Natural killer cell (primary cell): ENCODE measurements around the gene TPBGL. TPM values are rescaled to one million over a fixed set of nuclear protein-coding genes. Genes with fewer than 3 reads are reported as not detected.

Source experiments
- ATAC-seq, 3 donors: fragments of 150-1000 bp in 2 of 3; fragments of 200-7000 bp in 1 of 3; cut with Tn5 transposase; 1 replicate in 1 of 3; 2 replicates in 2 of 3; pipeline ENCODE4 v1.10.0; 2021; ENCODE audit warnings: mild to moderate bottlenecking in 2 of 3, moderate library complexity in 2 of 3
- DNase-seq, 2 donors: peaks; one replicate each; pipeline versions ENCODE4 v3.0.0 to v3.0.0-alpha.2; 2013 to 2021; ENCODE audit warnings: mixed read lengths in 1 of 2
- H3K27ac ChIP-seq: one replicate; pipeline ENCODE4 v1.5.1; 2013; ENCODE audit warnings: mild to moderate bottlenecking, low read length
- H3K27me3 ChIP-seq: one replicate; pipeline ENCODE4 v1.6.1; 2013; ENCODE audit warnings: low read length; ENCODE audit not compliant: control insufficient read depth, insufficient read depth
- H3K36me3 ChIP-seq: one replicate; pipeline ENCODE4 v1.6.1; 2013; ENCODE audit warnings: low read length; ENCODE audit not compliant: control insufficient read depth, insufficient read depth
- H3K4me1 ChIP-seq: one replicate; pipeline ENCODE4 v1.6.1; 2013; ENCODE audit warnings: low read length; ENCODE audit not compliant: control insufficient read depth, insufficient read depth
- H3K4me3 ChIP-seq: one replicate; pipeline ENCODE4 v1.5.1; 2013; ENCODE audit warnings: low read length
- H3K9me3 ChIP-seq: one replicate; pipeline ENCODE4 v1.6.1; 2013; ENCODE audit warnings: low read length; ENCODE audit not compliant: control insufficient read depth, insufficient read depth
- H3K27ac Mint-ChIP-seq, 2 donors: one replicate each; pipeline ENCODE4 v1.8.0; 2022; ENCODE audit warnings: mild to moderate bottlenecking in 2 of 2, mixed read lengths in 2 of 2, moderate library complexity in 1 of 2
- H3K27me3 Mint-ChIP-seq, 2 donors: one replicate each; pipeline ENCODE4 v1.8.0; 2022; ENCODE audit warnings: low read depth in 2 of 2, mixed read lengths in 2 of 2
- H3K36me3 Mint-ChIP-seq: one replicate; pipeline ENCODE4 v1.8.0; 2022; ENCODE audit warnings: mixed read lengths
- H3K4me1 Mint-ChIP-seq, 2 donors: one replicate each; pipeline ENCODE4 v1.8.0; 2022; ENCODE audit warnings: mixed read lengths in 2 of 2
- H3K4me3 Mint-ChIP-seq: one replicate; pipeline ENCODE4 v1.8.0; 2022; ENCODE audit warnings: mild to moderate bottlenecking, moderate library complexity, mixed read lengths
- H3K9me3 Mint-ChIP-seq, 2 donors: one replicate each; pipeline ENCODE4 v1.8.0; 2022; ENCODE audit warnings: mixed read lengths in 2 of 2
- WGBS: methylation state at CpG from one replicate; pipeline ENCODE4 v1.1.7; 2013; ENCODE audit warnings: missing lambda C conversion rate; ENCODE audit not compliant: insufficient coverage; 5-methylcytosine and 5-hydroxymethylcytosine counted together
- intact Hi-C: fragments of 100-400 bp; cut with micrococcal nuclease; formaldehyde crosslinking; loops from one replicate; pipeline ENCODE4 v1.14.2; 2022
- total RNA-seq, 4 donors: library from RNA; stranded (reverse); fragments of 120-200 nt in 1 of 4; gene quantifications; one replicate each; pipeline versions ENCODE4 v1.2.3 to v1.2.4, GENCODE V29; 2013 to 2022
- TF ChIP-seq, protein P1 (sequence below): fragments of 200-600 bp; IDR thresholded peaks from one replicate; pipeline ENCODE4 v1.8.0; 2022; ENCODE audit warnings: antibody characterized with exemption

Gene TPBGL
- total RNA-seq, 3 donors from 2014 or later (not counting 1 experiment from before 2014, with no cell fraction given): 0.34 to 0.75 (median 0.45) TPM

DNA sequence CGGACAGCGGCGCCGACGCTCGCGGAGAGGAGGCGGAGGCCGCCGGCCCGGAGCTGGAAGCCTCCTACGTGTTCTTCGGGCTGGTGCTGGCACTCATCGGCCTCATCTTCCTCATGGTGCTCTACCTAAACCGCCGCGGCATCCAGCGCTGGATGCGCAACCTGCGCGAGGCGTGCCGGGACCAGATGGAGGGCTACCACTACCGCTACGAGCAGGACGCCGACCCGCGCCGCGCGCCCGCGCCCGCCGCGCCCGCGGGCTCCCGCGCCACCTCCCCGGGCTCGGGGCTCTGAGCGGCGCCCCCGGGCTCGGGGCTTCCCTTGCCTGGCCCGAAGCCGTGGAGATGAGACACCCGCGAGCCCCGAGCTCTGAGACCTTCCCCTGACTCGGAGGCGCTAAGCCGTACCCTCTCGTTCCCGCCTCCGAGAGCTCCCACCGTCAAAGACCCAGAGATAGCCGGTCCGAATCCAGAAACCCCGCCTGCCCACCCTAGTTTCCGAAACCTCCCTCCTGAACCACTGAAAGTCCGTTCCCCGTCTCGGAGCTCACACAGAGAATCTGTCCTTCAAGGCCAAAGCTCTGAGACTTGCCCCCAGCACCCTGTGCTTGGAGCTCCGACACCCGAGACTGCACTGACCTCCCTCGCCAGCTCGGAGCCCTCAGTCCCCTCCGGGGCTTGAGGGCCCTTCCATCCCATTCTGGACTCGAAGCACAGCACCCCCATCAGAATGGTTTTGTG is 1.5 kb downstream of the TPBGL start:
- H3K36me3 Mint-ChIP-seq: no peaks in the 10 kb centered on the region
- peak overlapping the region; percentile 80 for H3K4me3 Mint-ChIP-seq
- peak; percentile 28 to 35 (median 30) for ATAC-seq
- intact Hi-C loops: no loop called here
- H3K27ac ChIP-seq: no peak overlapping the region
- peaks cover 0 to 9% of the 10 kb centered on the region in 2 donors for H3K4me1 Mint-ChIP-seq
- H3K9me3 ChIP-seq: no peaks in the 10 kb centered on the region
- H3K27me3 Mint-ChIP-seq: peaks cover 25 to 44% of the 10 kb centered on the region in 2 donors
- peak overlapping the region in 1 of 2 donors; percentile 29 for H3K27ac Mint-ChIP-seq
- H3K36me3 ChIP-seq: no peaks in the 10 kb centered on the region
- peaks cover 18% of the 10 kb centered on the region for H3K27me3 ChIP-seq
- DNase-seq: no peak
- H3K4me1 ChIP-seq: peaks cover 15% of the 10 kb centered on the region
- H3K4me3 ChIP-seq: no peak overlapping the region
- TF ChIP-seq, protein P1, sequence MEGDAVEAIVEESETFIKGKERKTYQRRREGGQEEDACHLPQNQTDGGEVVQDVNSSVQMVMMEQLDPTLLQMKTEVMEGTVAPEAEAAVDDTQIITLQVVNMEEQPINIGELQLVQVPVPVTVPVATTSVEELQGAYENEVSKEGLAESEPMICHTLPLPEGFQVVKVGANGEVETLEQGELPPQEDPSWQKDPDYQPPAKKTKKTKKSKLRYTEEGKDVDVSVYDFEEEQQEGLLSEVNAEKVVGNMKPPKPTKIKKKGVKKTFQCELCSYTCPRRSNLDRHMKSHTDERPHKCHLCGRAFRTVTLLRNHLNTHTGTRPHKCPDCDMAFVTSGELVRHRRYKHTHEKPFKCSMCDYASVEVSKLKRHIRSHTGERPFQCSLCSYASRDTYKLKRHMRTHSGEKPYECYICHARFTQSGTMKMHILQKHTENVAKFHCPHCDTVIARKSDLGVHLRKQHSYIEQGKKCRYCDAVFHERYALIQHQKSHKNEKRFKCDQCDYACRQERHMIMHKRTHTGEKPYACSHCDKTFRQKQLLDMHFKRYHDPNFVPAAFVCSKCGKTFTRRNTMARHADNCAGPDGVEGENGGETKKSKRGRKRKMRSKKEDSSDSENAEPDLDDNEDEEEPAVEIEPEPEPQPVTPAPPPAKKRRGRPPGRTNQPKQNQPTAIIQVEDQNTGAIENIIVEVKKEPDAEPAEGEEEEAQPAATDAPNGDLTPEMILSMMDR: no peak
- WGBS: 9% methylated on average over 72 of the region's 72 CpGs
- no peaks in the 10 kb centered on the region for H3K9me3 Mint-ChIP-seq

DNA sequence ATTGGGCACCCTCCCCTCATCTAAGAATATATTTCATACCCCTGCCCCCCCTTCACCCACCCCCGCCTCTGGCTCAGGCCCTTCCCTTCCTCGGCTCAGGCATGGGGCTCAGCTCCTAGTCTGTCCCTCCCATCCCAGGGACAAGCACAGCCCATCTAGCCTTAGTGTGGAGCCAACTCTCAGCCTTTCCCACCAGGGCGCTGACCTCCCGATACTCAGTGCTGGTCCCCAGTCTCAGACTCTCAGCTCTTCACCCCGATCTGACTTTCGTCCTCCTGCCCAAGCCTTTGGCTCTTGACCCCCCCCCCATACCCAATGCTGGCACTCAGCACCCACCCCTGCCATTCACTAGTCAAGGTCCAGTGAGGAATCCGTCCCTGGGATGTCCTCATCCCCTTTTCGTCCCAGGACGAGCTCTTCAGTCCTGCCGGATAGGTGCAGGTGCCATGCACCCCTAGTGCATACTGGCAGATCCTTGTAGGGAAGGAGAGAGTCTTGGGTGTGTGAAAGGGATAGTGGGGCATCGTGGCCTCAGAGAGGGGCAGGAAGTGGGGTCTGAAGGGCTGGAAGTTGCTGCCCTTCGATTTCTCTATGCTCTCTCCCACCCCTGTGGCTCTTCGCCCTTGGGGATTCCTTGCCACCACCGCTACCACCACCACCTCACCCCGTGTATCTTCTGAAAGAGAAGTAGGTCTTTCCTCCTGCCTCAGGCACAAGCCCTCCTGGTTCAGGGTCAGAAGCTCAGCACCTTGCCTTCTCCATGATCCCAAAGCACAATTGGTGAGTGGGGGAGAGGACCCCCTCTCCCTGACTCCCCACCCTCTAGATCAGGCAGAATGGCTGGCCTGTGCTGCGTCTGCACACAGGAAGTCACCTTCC is 2.4 kb downstream of the TPBGL start:
- ATAC-seq (no peak), DNase-seq (no peak)
- Mint-ChIP-seq H3K36me3 (no peaks in the 10 kb centered on the region), H3K4me1 (peaks cover 0 to 9% of the 10 kb centered on the region in 2 donors), H3K27ac (peak overlapping the region in 1 of 2 donors; percentile 29), H3K4me3 (peak overlapping the region; percentile 77), H3K27me3 (peaks cover 17 to 39% of the 10 kb centered on the region in 2 donors), H3K9me3 (no peaks in the 10 kb centered on the region)
- WGBS: 77% methylated on average over 16 of the region's 16 CpGs
- intact Hi-C loops: no loop called here
- Histone ChIP-seq H3K4me3 (no peak overlapping the region), H3K27ac (no peak overlapping the region), H3K4me1 (peaks cover 15% of the 10 kb centered on the region), H3K36me3 (no peaks in the 10 kb centered on the region), H3K9me3 (no peaks in the 10 kb centered on the region), H3K27me3 (peaks cover 18% of the 10 kb centered on the region)
- TF ChIP-seq, protein P1: no peak

DNA sequence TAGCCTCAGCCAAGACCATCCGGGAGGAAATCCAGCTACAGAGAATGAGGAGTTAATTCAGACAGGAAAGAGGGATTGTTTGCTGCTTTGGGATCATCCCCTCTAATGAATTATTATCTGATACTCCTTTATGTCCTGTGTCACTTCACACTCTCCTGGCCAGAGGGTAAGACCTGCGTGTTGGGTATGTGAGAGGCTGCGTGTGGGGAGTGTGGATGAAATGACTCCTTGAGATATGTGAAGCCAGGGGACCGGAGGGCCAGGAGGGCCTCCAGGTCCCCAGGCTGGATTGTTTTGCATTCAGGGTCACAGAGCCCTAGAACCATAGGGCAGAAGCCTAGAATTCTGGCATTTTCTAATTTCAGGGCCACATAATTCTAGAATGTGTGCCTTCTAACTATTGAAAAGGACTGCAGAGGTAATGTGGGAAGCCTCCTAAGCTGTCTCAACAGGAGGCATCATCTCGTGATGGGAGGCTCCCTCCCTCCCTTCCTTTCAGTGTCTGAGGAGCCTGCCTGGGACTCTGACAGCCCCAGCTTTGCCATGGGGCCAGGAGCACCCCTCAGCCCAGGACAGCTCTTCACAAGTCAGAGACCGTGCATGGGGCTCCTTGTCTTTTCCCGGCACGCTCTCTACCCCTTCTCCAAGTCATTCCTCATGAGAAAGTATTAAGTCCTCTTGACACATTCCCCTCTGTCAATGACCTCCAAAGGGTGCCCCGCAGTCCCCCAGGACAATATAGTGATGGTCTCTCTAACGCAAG is 3.7 kb downstream of the TPBGL start:
- Histone ChIP-seq H3K36me3 (no peaks in the 10 kb centered on the region), H3K4me1 (peaks cover 18% of the 10 kb centered on the region), H3K4me3 (no peak overlapping the region), H3K27me3 (peaks cover 18% of the 10 kb centered on the region), H3K27ac (no peak overlapping the region), H3K9me3 (no peaks in the 10 kb centered on the region)
- Mint-ChIP-seq H3K4me3 (peak overlapping the region; percentile 35), H3K27me3 (peaks cover 23 to 39% of the 10 kb centered on the region in 2 donors), H3K27ac (no peak overlapping the region), H3K4me1 (peaks cover 7 to 9% of the 10 kb centered on the region in 2 donors), H3K36me3 (no peaks in the 10 kb centered on the region), H3K9me3 (no peaks in the 10 kb centered on the region)
- 84% methylated on average over 8 of the region's 10 CpGs for WGBS
- no peak for DNase-seq
- no peak for ATAC-seq
- intact Hi-C loops: no loop called here
- TF ChIP-seq, protein P1: no peak
